ENCODE results near the gene ESR1. TPM values are rescaled to one million over a fixed set of nuclear protein-coding genes. Genes with fewer than 3 reads are reported as not detected.
A peak's percentile ranks its signal among the peaks of the same experiment; 100 is the strongest.
"Not testable (repeated sequence)": the region's sequence is repeated elsewhere in the genome, so short reads cannot be mapped to it uniquely, and the experiment has no call there.

The ESR1 gene
- total and polyA plus RNA-seq, 2 experiments from 2014 or later: 0.09 TPM; not detected in 1

DNA sequence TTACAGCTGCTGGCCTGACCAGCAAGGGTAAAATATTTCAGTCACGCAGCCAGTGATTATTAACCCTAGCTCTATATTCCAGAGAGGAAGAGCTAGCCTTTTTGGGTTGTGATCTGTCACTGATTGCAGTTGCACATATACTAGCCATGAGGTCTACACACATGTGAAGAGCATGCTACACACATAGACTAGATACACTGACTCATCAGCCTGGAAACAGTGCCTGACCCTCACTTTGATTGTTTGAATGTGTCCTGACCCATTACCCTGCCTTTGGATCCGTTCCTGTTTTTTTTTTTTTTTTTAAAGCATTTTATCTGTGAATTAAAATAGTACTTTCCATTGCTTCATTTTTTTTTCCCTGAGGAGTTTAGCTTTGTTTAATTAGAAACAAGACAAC lies 50.8 kb downstream of the ESR1 start:
- no peak overlapping the region for H3K9ac ChIP-seq
- H3F3A ChIP-seq (ENCODE audit: insufficient read depth): no peaks in the 10 kb centered on the region
- no peaks in the 10 kb centered on the region for H3K27me3 ChIP-seq (replicated peaks; ENCODE audit: insufficient read depth)
- in situ Hi-C loops (cut with MboI): no loop called here
- H3K9me2 ChIP-seq (ENCODE audit: insufficient read depth): no peaks in the 10 kb centered on the region
- H3K27ac ChIP-seq: no peak overlapping the region
- no peaks in the 10 kb centered on the region for H3K36me3 ChIP-seq (ENCODE audit: low read depth)
- H4K20me1 ChIP-seq (ENCODE audit: insufficient read depth): no peaks in the 10 kb centered on the region
- WGBS, 2 experiments (ENCODE audit: low coverage in 1 of 2, low lambda C conversion rate in 2 of 2, missing lambda C conversion rate in 2 of 2): 21 to 24% methylated on average over 2 of the region's 2 CpGs
- no peaks in the 10 kb centered on the region for H3K9me3 ChIP-seq (ENCODE audit: low read depth)
- no peak for TF ChIP-seq EZH2 (IDR thresholded peaks at IDR 0.05; ENCODE audit: insufficient read depth, poor library complexity, severe bottlenecking)
- no peak for TF ChIP-seq EZH2phosphoT487 (IDR thresholded peaks at IDR 0.05; ENCODE audit: insufficient read depth, low read depth)
- H3K4me1 ChIP-seq (ENCODE audit: insufficient read depth): no peaks in the 10 kb centered on the region
- no peak overlapping the region for H3K4me3 ChIP-seq
- no peak overlapping the region for H2AFZ ChIP-seq
- H3K79me2 ChIP-seq (ENCODE audit: insufficient read depth): no peaks in the 10 kb centered on the region
- no peak for DNase-seq
- no peak overlapping the region for H3K4me2 ChIP-seq (ENCODE audit: unreplicated experiment)

DNA sequence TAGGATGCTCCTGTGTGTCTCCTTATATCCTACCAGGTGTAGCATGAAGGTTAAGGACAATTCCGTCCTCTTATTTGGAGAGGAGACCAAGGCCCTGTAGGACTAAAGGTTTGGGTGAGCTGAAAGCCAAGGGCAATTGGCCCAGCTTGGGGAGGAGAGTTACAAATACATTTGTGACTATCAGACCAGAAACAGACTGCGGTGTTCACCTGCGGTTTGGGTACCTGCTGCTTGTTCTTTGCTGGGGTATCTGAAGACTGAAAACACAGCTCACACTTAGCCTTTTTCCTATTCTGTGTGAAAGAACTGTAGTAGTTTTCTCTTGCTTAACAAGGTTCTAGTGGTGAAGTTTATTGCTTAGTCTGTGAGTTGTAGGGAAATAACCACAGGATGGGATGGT lies 55.0 kb downstream of the ESR1 start:
- in situ Hi-C loops (cut with MboI): no loop called here
- H3K36me3 ChIP-seq (ENCODE audit: low read depth): no peaks in the 10 kb centered on the region
- H3K4me2 ChIP-seq (ENCODE audit: unreplicated experiment): no peak overlapping the region
- no peaks in the 10 kb centered on the region for H3K9me2 ChIP-seq (ENCODE audit: insufficient read depth)
- no peaks in the 10 kb centered on the region for H3K27me3 ChIP-seq (replicated peaks; ENCODE audit: insufficient read depth)
- DNase-seq: no peak
- no peaks in the 10 kb centered on the region for H3K9me3 ChIP-seq (ENCODE audit: low read depth)
- WGBS, 2 experiments (ENCODE audit: low coverage in 1 of 2, low lambda C conversion rate in 2 of 2, missing lambda C conversion rate in 2 of 2): 68 to 69% methylated on average over 3 of the region's 3 CpGs
- H3K4me1 ChIP-seq (ENCODE audit: insufficient read depth): no peaks in the 10 kb centered on the region
- TF ChIP-seq EZH2 (IDR thresholded peaks at IDR 0.05; ENCODE audit: insufficient read depth, poor library complexity, severe bottlenecking) (no peak), EZH2phosphoT487 (IDR thresholded peaks at IDR 0.05; ENCODE audit: insufficient read depth, low read depth) (no peak)
- H4K20me1 ChIP-seq (ENCODE audit: insufficient read depth): no peaks in the 10 kb centered on the region
- H3K4me3 ChIP-seq: no peak overlapping the region
- H3K79me2 ChIP-seq (ENCODE audit: insufficient read depth): no peaks in the 10 kb centered on the region
- H2AFZ ChIP-seq: no peak overlapping the region
- H3K27ac ChIP-seq: no peak overlapping the region
- H3F3A ChIP-seq (ENCODE audit: insufficient read depth): no peaks in the 10 kb centered on the region
- no peak overlapping the region for H3K9ac ChIP-seq

DNA sequence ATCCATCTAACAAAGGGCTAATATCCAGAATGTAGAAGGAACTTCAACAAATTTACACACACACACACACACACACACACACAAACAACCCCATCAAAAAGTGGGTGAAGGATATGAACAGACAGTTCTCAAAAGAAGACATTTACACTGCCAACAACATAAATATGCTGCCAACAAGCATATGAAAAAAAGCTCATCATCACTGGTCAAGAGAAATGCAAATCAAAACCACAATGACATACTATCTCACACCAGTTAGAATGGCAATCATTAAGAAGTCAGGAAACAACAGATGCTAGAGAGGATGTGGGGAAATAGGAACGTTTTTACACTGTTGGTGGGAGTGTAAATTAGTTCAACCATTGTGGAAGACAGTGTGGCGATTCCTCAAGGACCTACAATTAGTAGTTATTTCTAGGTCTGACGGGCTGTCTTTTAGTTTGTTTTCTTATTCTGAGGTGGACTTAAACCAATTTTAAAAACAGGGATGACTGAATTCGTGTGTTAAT lies 59.9 kb downstream of the ESR1 start:
- H3F3A ChIP-seq (ENCODE audit: insufficient read depth); H3K27me3 ChIP-seq (replicated peaks; ENCODE audit: insufficient read depth); H3K79me2 ChIP-seq (ENCODE audit: insufficient read depth); H3K4me2 ChIP-seq (ENCODE audit: unreplicated experiment); H3K36me3 ChIP-seq (ENCODE audit: low read depth); H3K9me3 ChIP-seq (ENCODE audit: low read depth); H4K20me1 ChIP-seq (ENCODE audit: insufficient read depth); H3K27ac ChIP-seq; in situ Hi-C loops (cut with MboI); H3K9me2 ChIP-seq (ENCODE audit: insufficient read depth); H3K4me3 ChIP-seq; DNase-seq; H2AFZ ChIP-seq; H3K9ac ChIP-seq: not testable (repeated sequence)
- WGBS, 2 experiments (ENCODE audit: low coverage in 1 of 2, low lambda C conversion rate in 2 of 2, missing lambda C conversion rate in 2 of 2): 47 to 49% methylated on average over 4 of the region's 4 CpGs
- peaks cover 13% of the 10 kb centered on the region; the same call in 1 of the 2 replicates for H3K4me1 ChIP-seq (ENCODE audit: insufficient read depth)

DNA sequence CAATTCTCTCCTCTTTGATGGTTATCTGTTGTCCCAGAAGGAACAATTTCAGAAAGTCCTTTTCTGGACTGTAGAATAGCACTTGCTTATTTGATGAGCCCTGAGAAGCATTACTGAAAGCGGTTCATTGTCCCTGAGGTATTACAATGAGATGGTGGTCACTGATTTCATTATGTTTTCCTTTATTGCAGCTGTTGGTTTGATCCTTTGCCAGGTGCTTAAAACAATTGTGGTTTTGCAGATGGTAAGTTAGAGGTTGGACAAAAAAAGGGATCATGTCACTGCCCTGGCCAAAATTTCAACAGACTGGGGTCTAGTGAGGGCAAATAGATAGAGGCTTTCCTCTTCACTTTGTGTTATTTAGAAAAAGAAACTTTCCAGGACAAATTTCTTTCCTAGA lies 61.9 kb downstream of the ESR1 start:
- DNase-seq: peak; percentile 38
- 0 to 3% methylated on average over 1 of the region's 1 CpG for WGBS, 2 experiments (ENCODE audit: low coverage in 1 of 2, low lambda C conversion rate in 2 of 2, missing lambda C conversion rate in 2 of 2)
- peak overlapping the region; percentile 28 for H3K4me2 ChIP-seq (ENCODE audit: unreplicated experiment)

DNA sequence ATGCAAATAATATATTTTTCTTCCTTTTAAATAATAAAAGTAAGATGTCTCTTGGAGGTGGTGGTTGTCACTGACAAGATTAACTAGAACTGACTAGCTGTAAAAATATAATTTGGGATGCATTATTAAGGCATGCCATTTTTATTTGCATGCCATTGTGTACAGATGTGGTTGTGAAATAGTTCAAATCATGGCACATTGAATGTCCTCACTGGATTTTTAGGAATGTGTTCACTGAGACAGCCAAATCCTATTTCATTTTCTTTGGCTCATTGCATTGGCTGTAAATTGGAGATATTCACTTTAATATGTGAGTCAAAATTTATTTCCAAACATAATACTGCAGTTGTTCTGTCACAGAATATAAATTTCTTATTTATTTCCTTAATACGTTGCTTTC lies 62.3 kb downstream of the ESR1 start:
- H3K9ac ChIP-seq: no peak overlapping the region
- H3K79me2 ChIP-seq (ENCODE audit: insufficient read depth): no peaks in the 10 kb centered on the region
- peak; percentile 44 for DNase-seq
- H3K4me2 ChIP-seq (ENCODE audit: unreplicated experiment): no peak overlapping the region
- H3K9me2 ChIP-seq (ENCODE audit: insufficient read depth): no peaks in the 10 kb centered on the region
- no peak overlapping the region for H3K4me3 ChIP-seq
- H3K9me3 ChIP-seq (ENCODE audit: low read depth): no peaks in the 10 kb centered on the region
- in situ Hi-C loops (cut with MboI): no loop called here
- H3F3A ChIP-seq (ENCODE audit: insufficient read depth): no peaks in the 10 kb centered on the region; the same call in 1 of the 2 replicates
- WGBS, 2 experiments (ENCODE audit: low coverage in 1 of 2, low lambda C conversion rate in 2 of 2, missing lambda C conversion rate in 2 of 2): 4 to 15% methylated on average over 1 of the region's 1 CpG
- no peak overlapping the region for H3K27ac ChIP-seq
- no peak for TF ChIP-seq EZH2phosphoT487 (IDR thresholded peaks at IDR 0.05; ENCODE audit: insufficient read depth, low read depth)
- TF ChIP-seq EZH2 (IDR thresholded peaks at IDR 0.05; ENCODE audit: insufficient read depth, poor library complexity, severe bottlenecking): no peak
- H2AFZ ChIP-seq: no peak overlapping the region
- H3K4me1 ChIP-seq (ENCODE audit: insufficient read depth): peaks cover 13% of the 10 kb centered on the region; the same call in 1 of the 2 replicates
- no peaks in the 10 kb centered on the region for H4K20me1 ChIP-seq (ENCODE audit: insufficient read depth)
- H3K36me3 ChIP-seq (ENCODE audit: low read depth): no peaks in the 10 kb centered on the region
- H3K27me3 ChIP-seq (replicated peaks; ENCODE audit: insufficient read depth): no peaks in the 10 kb centered on the region

More for the DNA sequence above, 61.9 kb downstream of the ESR1 start:
- 0 out of 2 replicates have a peak, but pooled peaks have one; percentile 28 for TF ChIP-seq EZH2phosphoT487 (IDR thresholded peaks at IDR 0.05; ENCODE audit: insufficient read depth, low read depth)
- TF ChIP-seq EZH2 (IDR thresholded peaks at IDR 0.05; ENCODE audit: insufficient read depth, poor library complexity, severe bottlenecking): no peak
- in situ Hi-C loops (cut with MboI): no loop called here
- Histone ChIP-seq H3K4me1 (ENCODE audit: insufficient read depth) (peaks cover 13% of the 10 kb centered on the region; the same call in 1 of the 2 replicates), H3K27me3 (replicated peaks; ENCODE audit: insufficient read depth) (no peaks in the 10 kb centered on the region), H3K9me3 (ENCODE audit: low read depth) (no peaks in the 10 kb centered on the region), H3F3A (ENCODE audit: insufficient read depth) (no peaks in the 10 kb centered on the region; the same call in 1 of the 2 replicates), H3K4me3 (no peak overlapping the region), H3K9me2 (ENCODE audit: insufficient read depth) (no peaks in the 10 kb centered on the region), H3K79me2 (ENCODE audit: insufficient read depth) (no peaks in the 10 kb centered on the region), H4K20me1 (ENCODE audit: insufficient read depth) (no peaks in the 10 kb centered on the region), H3K36me3 (ENCODE audit: low read depth) (no peaks in the 10 kb centered on the region), H2AFZ (no peak overlapping the region), H3K9ac (no peak overlapping the region), H3K27ac (no peak overlapping the region)
